ENCODE results near the gene FCF1.
"Not testable (repeated sequence)": the region's sequence is repeated elsewhere in the genome, so short reads cannot be mapped to it uniquely, and the experiment has no call there.

Gene FCF1

DNA sequence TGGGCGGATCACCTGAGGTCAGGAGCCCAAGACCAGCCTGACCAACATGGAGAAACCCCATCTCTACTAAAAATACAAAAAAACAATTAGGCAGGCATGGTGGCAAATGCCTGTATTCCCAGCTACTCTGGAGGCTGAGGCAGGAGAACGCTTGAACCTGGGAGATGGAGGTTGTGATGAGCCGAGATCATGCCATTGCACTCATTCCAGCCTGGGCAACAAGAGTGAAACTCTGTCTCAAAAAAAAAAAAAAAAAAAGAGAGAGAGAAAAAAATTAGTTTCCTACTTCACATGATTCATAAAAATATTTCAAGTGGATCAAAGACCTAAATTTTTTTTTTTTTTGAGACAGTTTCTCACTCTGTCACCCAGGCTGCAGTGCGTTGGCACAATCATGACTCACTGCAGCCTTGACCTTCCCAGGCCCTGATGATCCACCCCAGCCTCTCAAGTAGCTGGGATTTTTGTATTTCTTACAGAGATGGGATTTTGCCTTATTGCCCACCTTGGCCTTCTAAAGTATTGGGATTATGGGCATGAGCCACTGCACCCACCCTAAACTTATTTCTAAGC is 24.9 kb downstream of the FCF1 start:
- no peak overlapping the region for H3K27ac ChIP-seq
- no peak for TF ChIP-seq ZFX (IDR thresholded peaks at IDR 0.05; ENCODE audit: borderline replicate concordance)
- TF ChIP-seq, protein P1, sequence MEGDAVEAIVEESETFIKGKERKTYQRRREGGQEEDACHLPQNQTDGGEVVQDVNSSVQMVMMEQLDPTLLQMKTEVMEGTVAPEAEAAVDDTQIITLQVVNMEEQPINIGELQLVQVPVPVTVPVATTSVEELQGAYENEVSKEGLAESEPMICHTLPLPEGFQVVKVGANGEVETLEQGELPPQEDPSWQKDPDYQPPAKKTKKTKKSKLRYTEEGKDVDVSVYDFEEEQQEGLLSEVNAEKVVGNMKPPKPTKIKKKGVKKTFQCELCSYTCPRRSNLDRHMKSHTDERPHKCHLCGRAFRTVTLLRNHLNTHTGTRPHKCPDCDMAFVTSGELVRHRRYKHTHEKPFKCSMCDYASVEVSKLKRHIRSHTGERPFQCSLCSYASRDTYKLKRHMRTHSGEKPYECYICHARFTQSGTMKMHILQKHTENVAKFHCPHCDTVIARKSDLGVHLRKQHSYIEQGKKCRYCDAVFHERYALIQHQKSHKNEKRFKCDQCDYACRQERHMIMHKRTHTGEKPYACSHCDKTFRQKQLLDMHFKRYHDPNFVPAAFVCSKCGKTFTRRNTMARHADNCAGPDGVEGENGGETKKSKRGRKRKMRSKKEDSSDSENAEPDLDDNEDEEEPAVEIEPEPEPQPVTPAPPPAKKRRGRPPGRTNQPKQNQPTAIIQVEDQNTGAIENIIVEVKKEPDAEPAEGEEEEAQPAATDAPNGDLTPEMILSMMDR (IDR thresholded peaks at IDR 0.05) = no peak

DNA sequence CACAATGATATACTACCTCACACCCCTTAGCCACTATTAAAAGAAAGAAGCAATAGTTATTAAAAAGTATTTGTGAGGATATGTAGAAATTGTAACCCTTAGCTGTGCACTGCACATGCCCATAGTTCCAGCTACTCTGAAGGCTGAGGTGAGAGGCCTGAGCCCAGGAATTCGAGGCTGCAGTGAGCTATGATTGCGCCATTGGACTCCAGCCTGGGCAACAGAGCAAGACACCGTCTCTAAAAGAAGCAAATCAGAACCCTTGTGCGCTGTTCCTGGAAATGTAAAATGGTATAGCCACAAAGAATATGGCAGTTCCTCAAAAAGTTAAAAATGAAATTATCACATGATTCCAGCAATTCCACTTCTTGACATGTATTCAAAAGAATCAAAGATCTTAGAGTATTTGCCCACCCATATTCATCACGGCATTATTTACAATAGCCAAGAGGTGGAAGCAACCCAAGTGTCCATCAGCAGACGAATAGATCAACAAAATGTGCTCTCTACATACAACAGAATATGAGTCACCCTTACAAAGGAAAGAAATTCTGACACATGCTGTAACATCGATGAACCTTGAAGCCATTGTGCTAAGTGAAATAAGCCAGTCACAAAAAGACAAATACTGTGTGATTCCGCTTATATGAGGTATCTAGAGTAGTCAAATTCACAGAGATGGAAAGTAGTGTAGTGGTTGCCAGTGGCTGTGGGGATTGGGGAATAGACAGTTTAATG is 26.5 kb downstream of the FCF1 start:
- H3K27ac ChIP-seq = no peak overlapping the region
- TF ChIP-seq ZFX (IDR thresholded peaks at IDR 0.05; ENCODE audit: borderline replicate concordance) = no peak
- TF ChIP-seq, protein P1 (IDR thresholded peaks at IDR 0.05) = no peak

DNA sequence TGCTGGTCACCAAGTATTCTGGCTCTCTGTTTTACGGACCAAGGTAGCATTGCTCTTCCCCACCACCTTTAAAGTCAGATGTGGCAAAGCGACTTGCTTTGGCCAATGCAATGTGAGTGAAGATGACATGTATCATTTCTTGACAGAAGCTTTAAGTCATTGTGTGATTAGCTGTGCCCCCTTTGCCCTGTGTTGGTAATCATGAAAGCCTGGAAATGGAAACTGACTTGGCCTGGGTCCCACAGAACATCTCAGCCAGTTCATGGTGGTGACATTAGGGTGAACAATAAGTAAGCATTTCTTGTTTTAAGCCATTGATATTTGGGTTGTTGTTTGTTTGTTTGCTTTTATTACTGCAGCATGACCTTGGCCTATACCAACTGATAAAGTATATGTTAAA is 34.3 kb downstream of the FCF1 start:
- H3K27ac ChIP-seq = no peak overlapping the region
- TF ChIP-seq, protein P1 (IDR thresholded peaks at IDR 0.05) = no peak
- TF ChIP-seq ZFX (IDR thresholded peaks at IDR 0.05; ENCODE audit: borderline replicate concordance) = no peak

DNA sequence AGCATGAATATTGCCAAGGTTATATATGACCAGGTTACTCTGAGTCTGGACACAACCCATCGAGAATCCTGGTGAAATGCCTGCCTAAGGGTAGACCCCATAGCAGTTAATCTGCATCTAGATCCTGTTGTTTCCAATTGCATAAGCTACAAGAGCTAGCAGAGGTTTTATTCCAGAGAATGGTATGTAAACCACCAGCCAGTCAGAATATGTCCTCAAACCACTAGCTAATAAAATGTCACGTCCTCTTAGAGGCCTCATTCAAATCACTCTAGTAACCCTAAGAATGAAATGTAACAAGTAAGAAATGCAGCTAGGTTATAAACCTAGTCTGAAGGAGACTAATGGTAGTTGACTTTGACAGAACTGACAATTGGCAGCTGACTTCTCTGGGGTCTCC is 41.2 kb downstream of the FCF1 start:
- TF ChIP-seq, protein P1 (IDR thresholded peaks at IDR 0.05) = no peak
- no peak for TF ChIP-seq ZFX (IDR thresholded peaks at IDR 0.05; ENCODE audit: borderline replicate concordance)

DNA sequence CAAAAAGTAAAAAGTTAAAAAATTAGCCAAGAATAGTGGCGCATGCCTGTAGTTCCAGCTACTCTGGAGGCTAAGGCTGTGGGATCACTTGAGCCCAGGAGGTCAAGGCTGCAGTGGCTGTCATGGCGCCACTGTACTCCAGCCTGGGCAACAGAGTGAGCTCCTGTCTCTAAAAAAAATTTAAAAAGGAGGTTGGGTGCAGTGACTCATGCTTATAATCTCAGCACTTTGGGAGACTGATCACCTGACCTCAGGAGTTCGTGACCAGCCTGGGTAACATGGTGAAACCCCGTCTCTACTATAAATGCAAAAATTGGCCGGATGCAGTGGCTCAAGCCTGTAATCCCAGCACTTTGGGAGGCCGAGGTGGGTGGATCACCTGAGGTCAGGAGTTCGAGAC is 42.0 kb downstream of the FCF1 start:
- no peak overlapping the region for H3K27ac ChIP-seq
- no peak for TF ChIP-seq ZFX (IDR thresholded peaks at IDR 0.05; ENCODE audit: borderline replicate concordance)
- TF ChIP-seq, protein P1 (IDR thresholded peaks at IDR 0.05) = no peak

More for the DNA sequence above, 41.2 kb downstream of the FCF1 start:
- H3K27ac ChIP-seq = no peak overlapping the region

DNA sequence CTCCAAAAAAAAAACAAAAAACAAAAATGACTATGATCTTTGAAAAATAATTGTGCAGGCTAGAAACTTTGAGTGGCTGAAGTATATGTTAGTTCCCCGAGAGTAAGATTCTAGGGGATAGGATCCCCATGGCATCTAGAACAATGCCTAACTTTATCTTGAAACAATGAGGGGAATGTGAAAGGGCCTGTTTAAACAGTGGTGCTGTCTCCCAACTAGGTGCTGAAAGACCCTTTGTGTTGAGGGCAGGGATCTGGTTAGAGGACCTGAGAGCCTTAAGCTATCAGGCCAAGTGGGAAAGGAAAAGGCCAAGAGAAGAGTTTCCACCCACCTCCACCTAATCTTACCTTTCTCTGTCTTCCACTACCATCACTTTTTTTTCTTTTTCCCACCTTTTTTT is 43.4 kb downstream of the FCF1 start:
- no peak for TF ChIP-seq ZFX (IDR thresholded peaks at IDR 0.05; ENCODE audit: borderline replicate concordance)
- TF ChIP-seq, protein P1 (IDR thresholded peaks at IDR 0.05) = no peak
- H3K27ac ChIP-seq = no peak overlapping the region

DNA sequence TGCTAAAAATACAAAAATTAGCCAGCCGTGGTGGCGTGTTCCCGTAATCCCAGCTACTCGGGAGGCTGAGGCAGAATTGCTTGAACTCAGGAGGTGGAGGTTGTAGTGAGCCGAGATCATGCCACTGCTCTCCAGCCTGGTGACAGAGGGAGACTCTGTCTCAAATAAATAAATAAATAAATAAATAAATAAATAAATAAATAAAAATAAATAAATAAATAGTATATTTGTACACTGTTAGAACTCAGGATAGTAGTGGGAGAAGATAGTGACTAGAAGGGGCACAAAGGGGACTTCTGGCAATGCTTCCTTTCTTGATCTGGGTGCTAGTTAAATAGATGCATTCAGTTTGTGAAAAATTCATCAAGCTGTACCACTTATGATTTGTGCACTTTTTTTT is 45.6 kb downstream of the FCF1 start:
- not testable (repeated sequence) for H3K27ac ChIP-seq

Data from 22Rv1 (cell line).